Breast epithelium (tissue), 4 donors: Measurements from ENCODE around the gene IQCE. TPM values are rescaled to one million over a fixed set of nuclear protein-coding genes. Genes with fewer than 3 reads are reported as not detected.
A peak's percentile ranks its signal among the peaks of the same experiment; 100 is the strongest.
"Not testable (repeated sequence)": the region's sequence is repeated elsewhere in the genome, so short reads cannot be mapped to it uniquely, and the experiment has no call there.

ENCODE experiments used
- DNase-seq, 2 donors: peaks; one replicate each; pipeline ENCODE4 v3.0.0-alpha.2; 2019; ENCODE audit warnings: low spot score in 2 of 2
- H3K27ac ChIP-seq, 2 donors: fragments of 200-600 bp; sonication (generic) in 1 of 2; one replicate each; pipeline ENCODE4 v1.5.1; 2016 to 2019; ENCODE audit warnings: mild to moderate bottlenecking in 1 of 2
- H3K27me3 ChIP-seq, 2 donors: fragments of 200-600 bp; sonication (generic) in 1 of 2; one replicate each; pipeline versions ENCODE4 v1.5.1 to v1.6.0; 2017 to 2019; ENCODE audit warnings: control low read depth in 1 of 2, mild to moderate bottlenecking in 1 of 2
- H3K36me3 ChIP-seq: fragments of 200-600 bp; one replicate; pipeline ENCODE4 v1.5.1; 2019
- H3K4me1 ChIP-seq, 2 donors: fragments of 200-600 bp; sonication (generic); one replicate each; pipeline ENCODE4 v1.5.1; 2016 to 2019; ENCODE audit warnings: control low read depth in 1 of 2
- H3K4me3 ChIP-seq, 3 donors: fragments of 200-600 bp; sonication (generic); 1 replicate in 2 of 3; 2 replicates in 1 of 3; pipeline ENCODE4 v1.5.1; 2016 to 2019; ENCODE audit warnings: mild to moderate bottlenecking in 3 of 3, moderate library complexity in 2 of 3
- H3K9me3 ChIP-seq, 2 donors: fragments of 200-600 bp; sonication (generic) in 1 of 2; one replicate each; pipeline ENCODE4 v1.5.1; 2016 to 2019; ENCODE audit warnings: control low read depth in 1 of 2
- CTCF ChIP-seq, 3 donors: fragments of 450-650 bp; IDR thresholded peaks; one replicate each; pipeline ENCODE4 v1.5.1; 2016 to 2017; ENCODE audit warnings: antibody characterized with exemption in 3 of 3, mild to moderate bottlenecking in 3 of 3, moderate library complexity in 3 of 3
- POLR2A ChIP-seq: fragments of 450-650 bp; IDR thresholded peaks from one replicate; pipeline ENCODE4 v1.6.1; 2016; ENCODE audit warnings: antibody characterized with exemption, mild to moderate bottlenecking, moderate library complexity
- POLR2AphosphoS5 ChIP-seq, 3 donors: sonication (generic); formaldehyde crosslinking; IDR thresholded peaks; one replicate each; pipeline ENCODE4 v1.6.1; 2017; ENCODE audit warnings: antibody characterized with exemption in 3 of 3
- intact Hi-C: fragments of 100-400 bp; cut with DNase I; formaldehyde crosslinking; loops from one replicate; pipeline ENCODE4 v1.15.1; 2023; ENCODE audit warnings: low total_unique reads
- total RNA-seq, 3 donors: library from RNA; depleted of rRNA; stranded (reverse); fragments of >200 nt; gene quantifications; one replicate each; pipeline ENCODE4 v1.1.0, GENCODE V29; 2016

The IQCE gene
- total RNA-seq, 3 donors from 2014 or later = 13.4 to 22.7 (median 13.8) TPM

- no peak for TF ChIP-seq CTCF (IDR thresholded peaks at IDR 0.05)
- no peak for TF ChIP-seq POLR2AphosphoS5 (IDR thresholded peaks at IDR 0.05)
- no peak for TF ChIP-seq POLR2A
- intact Hi-C loops = no loop called here
- Histone ChIP-seq H3K4me3 (no peak overlapping the region), H3K9me3 (no peaks in the 10 kb centered on the region), H3K4me1 (peaks cover 24 to 35% of the 10 kb centered on the region in 2 donors), H3K27ac (peak overlapping the region; percentile 65 to 87), H3K27me3 (no peaks in the 10 kb centered on the region), H3K36me3 (no peaks in the 10 kb centered on the region)
- no peak for DNase-seq
Observed at GRCh38 chr7:2529161-2530070, 29.4 kb upstream of the IQCE start.

GRCh38 chr7:2530071-2530987 lies 28.4 kb upstream of the IQCE start:
- TF ChIP-seq POLR2A (no peak), POLR2AphosphoS5 (IDR thresholded peaks at IDR 0.05) (no peak), CTCF (IDR thresholded peaks at IDR 0.05) (no peak)
- no peaks in the 10 kb centered on the region for H3K36me3 ChIP-seq
- H3K27ac ChIP-seq = peak overlapping the region; percentile 65 to 87
- peaks cover 20 to 27% of the 10 kb centered on the region in 2 donors for H3K4me1 ChIP-seq
- no peak for DNase-seq
- no peaks in the 10 kb centered on the region for H3K9me3 ChIP-seq
- no peaks in the 10 kb centered on the region for H3K27me3 ChIP-seq
- peak overlapping the region in 1 of 3 donors; percentile 42 for H3K4me3 ChIP-seq
- intact Hi-C loops = no loop called here

GRCh38 chr7:2530994-2531795 lies 27.6 kb upstream of the IQCE start:
- H3K36me3 ChIP-seq, H3K9me3 ChIP-seq, intact Hi-C loops, DNase-seq, H3K27me3 ChIP-seq: not testable (repeated sequence)
- Histone ChIP-seq H3K4me3 (peak overlapping the region in 1 of 3 donors; percentile 42), H3K4me1 (peaks cover 18 to 23% of the 10 kb centered on the region in 2 donors), H3K27ac (peak overlapping the region; percentile 65 to 87)

GRCh38 chr7:2531796-2532110 lies 27.0 kb upstream of the IQCE start:
- Histone ChIP-seq H3K4me3 (peak overlapping the region in 1 of 3 donors; percentile 42), H3K4me1 (peaks cover 18 to 23% of the 10 kb centered on the region in 2 donors), H3K27ac (peak overlapping the region in 1 of 2 donors; percentile 87)
- H3K27me3 ChIP-seq, H3K36me3 ChIP-seq, intact Hi-C loops, H3K9me3 ChIP-seq, DNase-seq: not testable (repeated sequence)

- H3K27ac ChIP-seq, H3K27me3 ChIP-seq, H3K36me3 ChIP-seq, DNase-seq, H3K9me3 ChIP-seq, intact Hi-C loops, H3K4me3 ChIP-seq: not testable (repeated sequence)
- peaks cover 18 to 23% of the 10 kb centered on the region in 2 donors for H3K4me1 ChIP-seq
Observed at GRCh38 chr7:2532199-2532772, 26.5 kb upstream of the IQCE start.

GRCh38 chr7:2532816-2533215 lies 26.0 kb upstream of the IQCE start:
- H3K4me3 ChIP-seq, H3K36me3 ChIP-seq, H3K9me3 ChIP-seq, intact Hi-C loops, H3K27ac ChIP-seq, DNase-seq, H3K27me3 ChIP-seq: not testable (repeated sequence)
- peaks cover 18% of the 10 kb centered on the region in 2 donors for H3K4me1 ChIP-seq

GRCh38 chr7:2533566-2533965 lies 25.2 kb upstream of the IQCE start:
- H3K9me3 ChIP-seq, H3K4me3 ChIP-seq, H3K36me3 ChIP-seq, H3K27ac ChIP-seq, intact Hi-C loops, H3K27me3 ChIP-seq, DNase-seq: not testable (repeated sequence)
- peaks cover 14 to 15% of the 10 kb centered on the region in 2 donors for H3K4me1 ChIP-seq

- H3K4me1 ChIP-seq, intact Hi-C loops, H3K36me3 ChIP-seq: not testable (repeated sequence)
Observed at GRCh38 chr7:2534214-2534613, 24.6 kb upstream of the IQCE start.

GRCh38 chr7:2535872-2536627 lies 22.7 kb upstream of the IQCE start:
- DNase-seq, H3K27me3 ChIP-seq, H3K4me3 ChIP-seq, H3K27ac ChIP-seq, H3K4me1 ChIP-seq, H3K9me3 ChIP-seq, intact Hi-C loops, H3K36me3 ChIP-seq: not testable (repeated sequence)

More at GRCh38 chr7:2534214-2534613, 24.6 kb upstream of the IQCE start:
- not testable (repeated sequence) for DNase-seq, H3K27me3 ChIP-seq, H3K9me3 ChIP-seq, H3K27ac ChIP-seq
- H3K4me3 ChIP-seq = peak overlapping the region in 1 of 3 donors; percentile 18
